Measurements from ENCODE around the gene TRIM32.

TRIM32 gene

GRCh38 chr9:116706310-116707290 is 19.5 kb downstream of the TRIM32 start:
- no peak for DNase-seq

GRCh38 chr9:116712781-116713180 is 25.7 kb downstream of the TRIM32 start:
- no peak for DNase-seq

GRCh38 chr9:116713271-116713670 is 26.2 kb downstream of the TRIM32 start:
- no peak for DNase-seq

- DNase-seq, result no peak
Observed at GRCh38 chr9:116715751-116716150, 28.6 kb downstream of the TRIM32 start.

GRCh38 chr9:116716438-116716837 is 29.3 kb downstream of the TRIM32 start:
- DNase-seq, result no peak

GRCh38 chr9:116717150-116717549 is 30.0 kb downstream of the TRIM32 start:
- DNase-seq, result no peak

GRCh38 chr9:116718111-116718510 is 31.0 kb downstream of the TRIM32 start:
- no peak for DNase-seq

GRCh38 chr9:116720111-116720510 is 33.0 kb downstream of the TRIM32 start:
- no peak for DNase-seq

- no peak for DNase-seq
Observed at GRCh38 chr9:116721411-116721810, 34.3 kb downstream of the TRIM32 start.

GRCh38 chr9:116721944-116722343 is 34.8 kb downstream of the TRIM32 start:
- DNase-seq, result no peak

GRCh38 chr9:116724123-116724522 is 37.0 kb downstream of the TRIM32 start:
- DNase-seq, result no peak

- DNase-seq, result no peak
Observed at GRCh38 chr9:116726602-116727001, 39.5 kb downstream of the TRIM32 start.

GRCh38 chr9:116733010-116733641 is 46.0 kb downstream of the TRIM32 start:
- no peak for DNase-seq

GRCh38 chr9:116736399-116737151 is 49.5 kb downstream of the TRIM32 start:
- no peak for DNase-seq

GRCh38 chr9:116737152-116737546 is 50.0 kb downstream of the TRIM32 start:
- peak; percentile 44 for DNase-seq

GRCh38 chr9:116741086-116741740 is 54.1 kb downstream of the TRIM32 start:
- DNase-seq, result no peak

GRCh38 chr9:116741742-116742141 is 54.6 kb downstream of the TRIM32 start:
- no peak for DNase-seq

GRCh38 chr9:116749176-116749575 is 62.1 kb downstream of the TRIM32 start:
- no peak for DNase-seq

- DNase-seq, result no peak
Observed at GRCh38 chr9:116749772-116750171, 62.7 kb downstream of the TRIM32 start.

- no peak for DNase-seq
Observed at GRCh38 chr9:116750510-116750909, 63.4 kb downstream of the TRIM32 start.
